Esophagus squamous epithelium (tissue), 5 donors: ENCODE results near the gene CBFA2T3. TPM values are rescaled to one million over a fixed set of nuclear protein-coding genes. Genes with fewer than 3 reads are reported as not detected.

Experiments used
- DNase-seq: peaks from one replicate; lab custom pipeline; 2025; lab: John Stamatoyannopoulos, UW
- H3K27ac ChIP-seq, 4 donors: fragments of 200-600 bp; sonication (generic); one replicate each; pipeline ENCODE4 v1.5.1; 2016 to 2019; ENCODE audit warnings: mild to moderate bottlenecking in 1 of 4
- H3K27me3 ChIP-seq, 4 donors: fragments of 200-600 bp; sonication (generic); 1 replicate in 3 of 4; 2 replicates in 1 of 4; pipeline versions ENCODE4 v1.5.1 to v1.6.0; 2017 to 2021; ENCODE audit warnings: antibody characterized with exemption in 1 of 4
- H3K36me3 ChIP-seq, 3 donors: fragments of 200-600 bp; sonication (generic); one replicate each; pipeline ENCODE4 v1.5.1; 2016 to 2019
- H3K4me1 ChIP-seq, 3 donors: fragments of 200-600 bp; sonication (generic); one replicate each; pipeline ENCODE4 v1.5.1; 2017 to 2019
- H3K4me3 ChIP-seq, 4 donors: fragments of 200-600 bp; sonication (generic); 1 replicate in 3 of 4; 2 replicates in 1 of 4; pipeline ENCODE4 v1.5.1; 2016 to 2019; ENCODE audit warnings: mild to moderate bottlenecking in 2 of 4, moderate library complexity in 1 of 4
- H3K9me3 ChIP-seq, 3 donors: fragments of 200-600 bp; sonication (generic); one replicate each; pipeline ENCODE4 v1.5.1; 2016 to 2019
- POLR2A ChIP-seq, 4 donors: fragments of 450-650 bp; IDR thresholded peaks; one replicate each; pipeline ENCODE4 v1.6.1; 2017; ENCODE audit warnings: antibody characterized with exemption in 4 of 4, mild to moderate bottlenecking in 4 of 4, moderate library complexity in 3 of 4
- WGBS, 2 donors: methylation state at CpG; one replicate each; pipeline ENCODE4 v1.1.5; 2018; 5-methylcytosine and 5-hydroxymethylcytosine counted together
- intact Hi-C: fragments of 100-400 bp; cut with DNase I; formaldehyde crosslinking; loops from one replicate; pipeline ENCODE4 v1.15.0; 2022
- total RNA-seq, 4 donors: library from RNA; depleted of rRNA; stranded (reverse); fragments of >200 nt; gene quantifications; one replicate each; pipeline ENCODE4 v1.1.0, GENCODE V29; 2016
- TF ChIP-seq, protein P1 (sequence below), 6 experiments: fragments of 450-650 bp in 4 of 6; fragments of 200-600 bp in 2 of 6; sonication (generic) in 2 of 6; IDR thresholded peaks; one replicate each; pipeline ENCODE4 v1.5.1; 2016 to 2019; ENCODE audit warnings: antibody characterized with exemption in 6 of 6, mild to moderate bottlenecking in 4 of 6, moderate library complexity in 4 of 6
- donor health status: DM: yes; HTN: yes; CAD: no.

The CBFA2T3 gene
- total RNA-seq, 4 donors from 2014 or later = 0.18 to 2.7 (median 1.4) TPM

DNA sequence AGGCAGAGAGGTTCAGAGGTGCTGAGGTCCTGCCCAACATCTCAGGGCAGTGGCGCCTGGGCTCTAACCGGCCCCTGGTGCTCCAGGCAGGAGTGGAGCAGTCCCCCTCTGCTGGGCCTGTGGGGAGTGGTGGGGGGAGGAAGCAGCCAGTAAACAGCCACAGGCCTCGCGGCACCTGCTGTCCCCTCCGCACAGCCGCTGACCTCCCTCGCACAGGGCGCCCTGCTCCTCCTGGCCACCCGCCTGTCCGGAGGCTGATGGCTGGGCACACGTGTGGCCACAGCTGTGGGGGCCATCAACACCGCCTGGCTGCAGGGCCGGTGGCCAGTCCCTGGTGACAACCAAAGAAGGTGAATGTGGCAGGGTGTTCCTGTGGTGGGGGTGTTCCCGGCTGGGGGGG is 73.7 kb downstream of the CBFA2T3 start:
- Histone ChIP-seq H3K9me3 (no peaks in the 10 kb centered on the region), H3K4me3 (no peak overlapping the region), H3K36me3 (peaks cover 0 to 17% (median 0%) of the 10 kb centered on the region in 3 donors), H3K27ac (no peak overlapping the region), H3K4me1 (peaks cover 0 to 24% (median 4%) of the 10 kb centered on the region in 3 donors), H3K27me3 (peaks cover 0 to 45% (median 0%) of the 10 kb centered on the region in 4 donors)
- TF ChIP-seq, protein P1, sequence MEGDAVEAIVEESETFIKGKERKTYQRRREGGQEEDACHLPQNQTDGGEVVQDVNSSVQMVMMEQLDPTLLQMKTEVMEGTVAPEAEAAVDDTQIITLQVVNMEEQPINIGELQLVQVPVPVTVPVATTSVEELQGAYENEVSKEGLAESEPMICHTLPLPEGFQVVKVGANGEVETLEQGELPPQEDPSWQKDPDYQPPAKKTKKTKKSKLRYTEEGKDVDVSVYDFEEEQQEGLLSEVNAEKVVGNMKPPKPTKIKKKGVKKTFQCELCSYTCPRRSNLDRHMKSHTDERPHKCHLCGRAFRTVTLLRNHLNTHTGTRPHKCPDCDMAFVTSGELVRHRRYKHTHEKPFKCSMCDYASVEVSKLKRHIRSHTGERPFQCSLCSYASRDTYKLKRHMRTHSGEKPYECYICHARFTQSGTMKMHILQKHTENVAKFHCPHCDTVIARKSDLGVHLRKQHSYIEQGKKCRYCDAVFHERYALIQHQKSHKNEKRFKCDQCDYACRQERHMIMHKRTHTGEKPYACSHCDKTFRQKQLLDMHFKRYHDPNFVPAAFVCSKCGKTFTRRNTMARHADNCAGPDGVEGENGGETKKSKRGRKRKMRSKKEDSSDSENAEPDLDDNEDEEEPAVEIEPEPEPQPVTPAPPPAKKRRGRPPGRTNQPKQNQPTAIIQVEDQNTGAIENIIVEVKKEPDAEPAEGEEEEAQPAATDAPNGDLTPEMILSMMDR (IDR thresholded peaks at IDR 0.05) = no peak
- TF ChIP-seq POLR2A (IDR thresholded peaks at IDR 0.05) = no peak
- intact Hi-C loops = no loop called here
- no peak for DNase-seq
- no CpG with 5 or more reads among the region's 14 CpGs for WGBS, 2 donors

DNA sequence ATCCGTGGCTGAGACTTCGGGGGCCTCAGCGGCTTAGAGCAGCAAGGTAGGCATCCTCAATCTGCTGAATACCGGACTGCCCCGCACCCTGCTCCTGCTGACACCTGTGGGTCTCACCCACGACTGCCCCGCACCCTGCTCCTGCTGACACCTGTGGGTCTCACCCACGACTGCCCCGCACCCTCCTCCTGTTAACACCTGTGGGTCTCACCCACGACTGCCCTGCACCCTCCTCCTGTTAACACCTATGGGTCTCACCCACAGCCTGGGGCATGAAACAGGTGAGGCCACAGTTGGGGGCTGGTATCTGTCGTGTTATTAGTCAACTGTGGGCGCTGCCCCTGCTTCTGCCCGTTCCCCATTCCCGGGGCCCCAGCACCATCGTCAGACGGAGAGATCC is 74.3 kb downstream of the CBFA2T3 start:
- TF ChIP-seq, protein P1 (IDR thresholded peaks at IDR 0.05) = no peak
- TF ChIP-seq POLR2A (IDR thresholded peaks at IDR 0.05) = no peak
- Histone ChIP-seq H3K9me3 (no peaks in the 10 kb centered on the region), H3K27me3 (peaks cover 0 to 49% (median 0%) of the 10 kb centered on the region in 4 donors), H3K27ac (no peak overlapping the region), H3K4me3 (no peak overlapping the region), H3K36me3 (peaks cover 0 to 17% (median 0%) of the 10 kb centered on the region in 3 donors), H3K4me1 (peaks cover 0 to 22% (median 4%) of the 10 kb centered on the region in 3 donors)
- 52 to 60% methylated on average over 1 to 14 of the region's 16 CpGs for WGBS, 2 donors
- no peak for DNase-seq
- intact Hi-C loops = no loop called here

GRCh38 chr16:88901718-88902337 is 75.2 kb downstream of the CBFA2T3 start:
- no peak for DNase-seq
- 64 to 84% methylated on average over 3 to 10 of the region's 26 CpGs for WGBS, 2 donors

DNA sequence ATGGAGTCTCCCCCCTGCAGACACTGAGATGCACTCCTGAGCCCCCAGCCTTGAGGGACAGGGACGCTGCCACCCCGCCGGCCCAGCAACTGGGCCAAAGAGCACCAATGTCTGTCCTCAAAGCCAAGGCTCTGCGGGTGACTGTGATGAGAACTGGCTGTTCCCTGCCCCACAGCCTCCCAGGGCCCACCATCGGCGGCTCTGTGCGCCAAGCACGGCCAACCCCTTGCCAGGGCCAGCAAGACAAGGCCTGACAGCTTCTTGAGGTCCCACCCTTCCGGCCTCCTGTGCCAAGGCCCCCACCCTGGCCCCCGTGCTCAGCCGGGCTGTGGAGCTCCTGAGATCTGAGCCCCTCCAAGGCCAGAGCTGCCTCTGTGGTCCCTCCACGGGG is 76.3 kb downstream of the CBFA2T3 start:
- intact Hi-C loops = no loop called here
- WGBS, 2 donors = 80 to 88% methylated on average over 1 to 3 of the region's 12 CpGs
- no peak overlapping the region for H3K4me3 ChIP-seq

More at GRCh38 chr16:88901718-88902337, 75.2 kb downstream of the CBFA2T3 start:
- H3K4me1 ChIP-seq = peaks cover 0 to 15% (median 0%) of the 10 kb centered on the region in 3 donors
- H3K9me3 ChIP-seq = no peaks in the 10 kb centered on the region
- intact Hi-C loops = no loop called here
- no peak for TF ChIP-seq POLR2A (IDR thresholded peaks at IDR 0.05)
- H3K36me3 ChIP-seq = peaks cover 0 to 17% (median 0%) of the 10 kb centered on the region in 3 donors
- no peak overlapping the region for H3K27ac ChIP-seq
- no peak overlapping the region for H3K4me3 ChIP-seq
- H3K27me3 ChIP-seq = peaks cover 0 to 49% (median 0%) of the 10 kb centered on the region in 4 donors

GRCh38 chr16:88899901-88900661 is 76.9 kb downstream of the CBFA2T3 start:
- Histone ChIP-seq H3K9me3 (no peaks in the 10 kb centered on the region), H3K27me3 (peaks cover 0 to 49% (median 0%) of the 10 kb centered on the region in 4 donors), H3K27ac (no peak overlapping the region), H3K4me3 (no peak overlapping the region), H3K36me3 (peaks cover 0 to 17% (median 0%) of the 10 kb centered on the region in 3 donors), H3K4me1 (peaks cover 0 to 5% (median 0%) of the 10 kb centered on the region in 3 donors)
- no peak for TF ChIP-seq POLR2A (IDR thresholded peaks at IDR 0.05)
- TF ChIP-seq, protein P1 (IDR thresholded peaks at IDR 0.05) = no peak
- DNase-seq = no peak
- 64 to 87% methylated on average over 10 to 11 of the region's 41 CpGs for WGBS, 2 donors
- intact Hi-C loops = no loop called here

More for the DNA sequence above, 76.3 kb downstream of the CBFA2T3 start:
- H3K9me3 ChIP-seq = no peaks in the 10 kb centered on the region
- H3K27me3 ChIP-seq = peaks cover 0 to 49% (median 0%) of the 10 kb centered on the region in 4 donors
- H3K36me3 ChIP-seq = peaks cover 0 to 17% (median 0%) of the 10 kb centered on the region in 3 donors
- no peak overlapping the region for H3K27ac ChIP-seq
- no peak for DNase-seq
- peaks cover 0 to 11% (median 0%) of the 10 kb centered on the region in 3 donors for H3K4me1 ChIP-seq
- TF ChIP-seq POLR2A (IDR thresholded peaks at IDR 0.05) = no peak
- TF ChIP-seq, protein P1 (IDR thresholded peaks at IDR 0.05) = no peak
